ENCODE measurements around the gene GSTO2. TPM values are rescaled to one million over a fixed set of nuclear protein-coding genes. Genes with fewer than 3 reads are reported as not detected.

The GSTO2 gene
- total and polyA plus RNA-seq, 2 donors from 2014 or later: 22.3 to 56.7 TPM

DNA sequence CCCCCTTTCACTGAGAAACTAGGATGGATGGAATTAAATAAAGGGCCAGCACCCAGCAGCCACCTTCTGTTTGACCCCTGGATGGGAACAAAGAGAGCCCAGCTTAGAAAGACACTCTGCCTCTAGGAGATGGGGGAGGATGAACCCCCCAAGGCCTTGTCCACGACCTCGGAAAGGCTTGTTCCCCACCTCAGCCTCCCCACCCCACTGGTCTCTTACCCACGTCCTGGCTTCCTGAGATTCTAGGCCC lies 59.6 kb downstream of the GSTO2 start:
- intact Hi-C loops (cut with DNase I): no loop called here
- peak in 1 of 5 donors; percentile 84 for DNase-seq
- no peaks in the 10 kb centered on the region for H3K36me3 ChIP-seq (ENCODE audit: control insufficient read depth in 2 of 3, insufficient read depth in 3 of 3, low read length in 3 of 3)
- peak overlapping the region; percentile 78 to 81 for H3K27ac ChIP-seq (ENCODE audit: low read depth in 2 of 2, low read length in 2 of 2)
- no peaks in the 10 kb centered on the region for H3K9me3 ChIP-seq (ENCODE audit: control insufficient read depth in 2 of 3, insufficient read depth in 1 of 3, low read length in 3 of 3)
- TF ChIP-seq, protein P1, sequence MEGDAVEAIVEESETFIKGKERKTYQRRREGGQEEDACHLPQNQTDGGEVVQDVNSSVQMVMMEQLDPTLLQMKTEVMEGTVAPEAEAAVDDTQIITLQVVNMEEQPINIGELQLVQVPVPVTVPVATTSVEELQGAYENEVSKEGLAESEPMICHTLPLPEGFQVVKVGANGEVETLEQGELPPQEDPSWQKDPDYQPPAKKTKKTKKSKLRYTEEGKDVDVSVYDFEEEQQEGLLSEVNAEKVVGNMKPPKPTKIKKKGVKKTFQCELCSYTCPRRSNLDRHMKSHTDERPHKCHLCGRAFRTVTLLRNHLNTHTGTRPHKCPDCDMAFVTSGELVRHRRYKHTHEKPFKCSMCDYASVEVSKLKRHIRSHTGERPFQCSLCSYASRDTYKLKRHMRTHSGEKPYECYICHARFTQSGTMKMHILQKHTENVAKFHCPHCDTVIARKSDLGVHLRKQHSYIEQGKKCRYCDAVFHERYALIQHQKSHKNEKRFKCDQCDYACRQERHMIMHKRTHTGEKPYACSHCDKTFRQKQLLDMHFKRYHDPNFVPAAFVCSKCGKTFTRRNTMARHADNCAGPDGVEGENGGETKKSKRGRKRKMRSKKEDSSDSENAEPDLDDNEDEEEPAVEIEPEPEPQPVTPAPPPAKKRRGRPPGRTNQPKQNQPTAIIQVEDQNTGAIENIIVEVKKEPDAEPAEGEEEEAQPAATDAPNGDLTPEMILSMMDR (IDR thresholded peaks at IDR 0.05; ENCODE audit: borderline replicate concordance, extremely low read depth, insufficient read depth): no peak
- peak overlapping the region; percentile 4 to 59 (median 8) for H3K9ac ChIP-seq (ENCODE audit: low read length in 3 of 3)
- no peak for FAIRE-seq
- H3K4me3 ChIP-seq (ENCODE audit: low read length in 3 of 3): peak overlapping the region in 1 of 3 donors; percentile 20
- no peaks in the 10 kb centered on the region for H3K27me3 ChIP-seq (ENCODE audit: control insufficient read depth, insufficient read depth, low read length)
- peaks cover 8 to 76% (median 63%) of the 10 kb centered on the region in 3 donors for H3K4me1 ChIP-seq (ENCODE audit: control insufficient read depth in 2 of 3, insufficient read depth in 2 of 3, low read depth in 1 of 3, low read length in 3 of 3)

- TF ChIP-seq, protein P1 (IDR thresholded peaks at IDR 0.05; ENCODE audit: borderline replicate concordance, extremely low read depth, insufficient read depth): no peak
- Histone ChIP-seq H3K27me3 (ENCODE audit: control insufficient read depth, insufficient read depth, low read length) (no peaks in the 10 kb centered on the region), H3K27ac (ENCODE audit: low read depth in 2 of 2, low read length in 2 of 2) (peak overlapping the region; percentile 78 to 81), H3K4me1 (ENCODE audit: control insufficient read depth in 2 of 3, insufficient read depth in 2 of 3, low read depth in 1 of 3, low read length in 3 of 3) (peaks cover 8 to 74% (median 57%) of the 10 kb centered on the region in 3 donors), H3K9ac (ENCODE audit: low read length in 3 of 3) (peak overlapping the region; percentile 8 to 59 (median 54)), H3K9me3 (ENCODE audit: control insufficient read depth in 2 of 3, insufficient read depth in 1 of 3, low read length in 3 of 3) (no peaks in the 10 kb centered on the region), H3K36me3 (ENCODE audit: control insufficient read depth in 2 of 3, insufficient read depth in 3 of 3, low read length in 3 of 3) (no peaks in the 10 kb centered on the region), H3K4me3 (ENCODE audit: low read length in 3 of 3) (peak overlapping the region in 2 of 3 donors; percentile 10 to 20)
- FAIRE-seq (no peak), DNase-seq (peak in 4 of 5 donors; percentile 71 to 89 (median 79))
- intact Hi-C loops (cut with DNase I): no loop called here
These were observed 60.1 kb downstream of the GSTO2 start for GRCh38 chr10:104328896-104329710.

DNA sequence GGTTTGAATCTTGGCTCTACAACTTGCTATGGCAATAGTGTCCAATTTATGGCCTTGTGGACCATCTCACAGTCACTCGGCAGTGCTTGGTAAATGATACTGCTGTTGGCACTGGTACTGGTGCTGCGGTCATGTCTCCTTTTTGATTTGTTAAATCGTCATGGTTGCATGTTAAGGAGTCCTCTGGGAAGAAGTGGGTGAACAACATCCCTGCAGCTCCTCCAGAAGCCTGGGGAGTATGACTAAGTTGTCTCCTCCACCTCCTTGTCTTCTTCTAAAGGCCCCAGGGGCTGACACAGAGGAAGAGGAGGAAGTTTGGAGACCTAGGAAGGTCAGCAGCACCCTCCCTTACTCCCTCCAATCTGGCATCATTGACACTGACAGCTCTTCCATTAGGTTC lies 60.8 kb downstream of the GSTO2 start:
- peak overlapping the region in 2 of 3 donors; percentile 54 to 59 for H3K9ac ChIP-seq (ENCODE audit: low read length in 3 of 3)
- TF ChIP-seq, protein P1 (IDR thresholded peaks at IDR 0.05; ENCODE audit: borderline replicate concordance, extremely low read depth, insufficient read depth): no peak
- peaks cover 8 to 76% (median 57%) of the 10 kb centered on the region in 3 donors for H3K4me1 ChIP-seq (ENCODE audit: control insufficient read depth in 2 of 3, insufficient read depth in 2 of 3, low read depth in 1 of 3, low read length in 3 of 3)
- DNase-seq (peak in 1 of 5 donors; percentile 1), FAIRE-seq (no peak)
- peak overlapping the region; percentile 78 to 81 for H3K27ac ChIP-seq (ENCODE audit: low read depth in 2 of 2, low read length in 2 of 2)
- peaks cover 0 to 3% (median 0%) of the 10 kb centered on the region in 3 donors for H3K36me3 ChIP-seq (ENCODE audit: control insufficient read depth in 2 of 3, insufficient read depth in 3 of 3, low read length in 3 of 3)
- H3K4me3 ChIP-seq (ENCODE audit: low read length in 3 of 3): peak overlapping the region in 2 of 3 donors; percentile 2 to 11
- H3K9me3 ChIP-seq (ENCODE audit: control insufficient read depth in 2 of 3, insufficient read depth in 1 of 3, low read length in 3 of 3): no peaks in the 10 kb centered on the region
- intact Hi-C loops (cut with DNase I): no loop called here
- H3K27me3 ChIP-seq (ENCODE audit: control insufficient read depth, insufficient read depth, low read length): no peaks in the 10 kb centered on the region

Measured in kidney (tissue), 14 donors.